22Rv1 (cell line): ENCODE measurements around the gene NIPA2.

ENCODE experiments used
- CTCF ChIP-seq: fragments of 450-650 bp; IDR thresholded peaks from 2 replicates; pipeline ENCODE4 v1.5.1; 2017; ENCODE audit warnings: mild to moderate bottlenecking
- ZFX ChIP-seq: fragments of 450-650 bp; IDR thresholded peaks from 2 replicates; pipeline ENCODE4 v1.6.1; 2017; ENCODE audit warnings: antibody characterized with exemption, borderline replicate concordance

- TF ChIP-seq CTCF (no peak), ZFX (no peak)
Observed at GRCh38 chr15:22880068-22880980, 41.9 kb downstream of the NIPA2 start.
